GM12865 (cell line): ENCODE results near the gene DPP10.

Experiments used
- DNase-seq: peaks from one replicate; pipeline ENCODE4 v3.0.0; 2010; ENCODE audit warnings: low read depth
- H3K4me3 ChIP-seq: 2 replicates; pipeline ENCODE4 v1.5.1; 2011; ENCODE audit warnings: mild to moderate bottlenecking, low read depth, low read length, control low read depth
- TF ChIP-seq, protein P1 (sequence below): IDR thresholded peaks from 2 replicates; pipeline ENCODE4 v1.5.1; 2011; ENCODE audit warnings: low read length, control low read depth, low read depth, inconsistent platforms; ENCODE audit not compliant: insufficient read depth; ENCODE audit errors: missing control alignments

Gene DPP10

DNA sequence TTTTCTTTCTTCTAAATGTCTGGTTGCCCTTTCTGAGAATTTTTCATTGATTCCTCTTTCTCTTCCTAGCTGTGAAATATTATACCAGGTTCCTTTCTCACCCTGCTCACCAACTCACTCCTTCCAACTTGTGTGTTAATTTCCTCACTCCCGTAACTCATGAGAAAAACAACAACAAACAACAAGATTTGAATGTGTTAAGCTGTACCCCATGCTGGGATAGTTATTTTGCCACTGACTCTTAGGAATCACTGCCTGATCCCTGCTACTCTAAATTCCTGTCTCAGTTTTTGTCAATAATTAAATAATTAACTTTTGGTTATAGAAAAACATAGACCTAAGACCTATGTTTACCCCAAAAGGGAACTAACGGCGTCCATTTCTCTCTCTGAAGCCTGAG is 242.7 kb downstream of the DPP10 start:
- TF ChIP-seq, protein P1, sequence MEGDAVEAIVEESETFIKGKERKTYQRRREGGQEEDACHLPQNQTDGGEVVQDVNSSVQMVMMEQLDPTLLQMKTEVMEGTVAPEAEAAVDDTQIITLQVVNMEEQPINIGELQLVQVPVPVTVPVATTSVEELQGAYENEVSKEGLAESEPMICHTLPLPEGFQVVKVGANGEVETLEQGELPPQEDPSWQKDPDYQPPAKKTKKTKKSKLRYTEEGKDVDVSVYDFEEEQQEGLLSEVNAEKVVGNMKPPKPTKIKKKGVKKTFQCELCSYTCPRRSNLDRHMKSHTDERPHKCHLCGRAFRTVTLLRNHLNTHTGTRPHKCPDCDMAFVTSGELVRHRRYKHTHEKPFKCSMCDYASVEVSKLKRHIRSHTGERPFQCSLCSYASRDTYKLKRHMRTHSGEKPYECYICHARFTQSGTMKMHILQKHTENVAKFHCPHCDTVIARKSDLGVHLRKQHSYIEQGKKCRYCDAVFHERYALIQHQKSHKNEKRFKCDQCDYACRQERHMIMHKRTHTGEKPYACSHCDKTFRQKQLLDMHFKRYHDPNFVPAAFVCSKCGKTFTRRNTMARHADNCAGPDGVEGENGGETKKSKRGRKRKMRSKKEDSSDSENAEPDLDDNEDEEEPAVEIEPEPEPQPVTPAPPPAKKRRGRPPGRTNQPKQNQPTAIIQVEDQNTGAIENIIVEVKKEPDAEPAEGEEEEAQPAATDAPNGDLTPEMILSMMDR = no peak
- H3K4me3 ChIP-seq = no peak overlapping the region
- DNase-seq = no peak

DNA sequence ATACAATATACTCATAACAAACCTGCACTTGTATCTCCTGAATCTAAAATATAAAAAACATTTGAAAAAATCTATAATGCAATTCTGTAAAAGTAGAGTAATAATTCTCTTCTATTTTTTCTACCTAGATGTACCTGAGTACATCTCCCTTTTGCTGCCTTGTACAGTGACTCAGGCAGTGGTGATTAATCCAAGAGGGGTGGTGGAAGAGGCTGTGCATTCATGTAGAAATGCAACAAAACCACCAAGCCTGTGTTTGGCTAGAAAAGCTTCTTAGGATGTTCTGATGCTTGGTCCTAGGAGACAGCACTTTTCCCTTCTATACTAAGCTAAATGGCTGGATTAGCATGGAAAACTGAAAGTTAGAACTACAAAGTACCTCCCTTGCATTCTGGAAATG is 245.8 kb downstream of the DPP10 start:
- no peak for DNase-seq
- TF ChIP-seq, protein P1 = no peak
- H3K4me3 ChIP-seq = no peak overlapping the region

DNA sequence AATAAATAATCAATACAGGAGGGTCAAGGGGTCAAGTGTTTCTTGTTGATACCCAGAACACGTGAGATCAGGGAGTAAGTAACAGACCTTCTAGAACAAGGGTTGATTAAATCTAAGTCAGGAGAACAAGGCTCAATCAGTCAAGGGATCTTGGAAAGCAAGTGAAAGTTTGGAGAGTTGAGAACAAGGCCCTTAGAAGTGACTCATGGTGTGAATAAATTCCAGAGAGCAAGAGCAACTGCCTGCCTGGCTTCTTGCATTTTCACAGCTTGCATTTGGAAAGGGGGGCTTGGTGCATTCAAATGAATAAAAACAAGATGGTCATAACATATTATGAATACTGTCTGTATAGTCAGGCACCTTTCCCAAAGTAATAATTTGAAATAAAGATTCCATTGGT is 256.1 kb downstream of the DPP10 start:
- TF ChIP-seq, protein P1 = no peak
- no peak overlapping the region for H3K4me3 ChIP-seq
- no peak for DNase-seq

DNA sequence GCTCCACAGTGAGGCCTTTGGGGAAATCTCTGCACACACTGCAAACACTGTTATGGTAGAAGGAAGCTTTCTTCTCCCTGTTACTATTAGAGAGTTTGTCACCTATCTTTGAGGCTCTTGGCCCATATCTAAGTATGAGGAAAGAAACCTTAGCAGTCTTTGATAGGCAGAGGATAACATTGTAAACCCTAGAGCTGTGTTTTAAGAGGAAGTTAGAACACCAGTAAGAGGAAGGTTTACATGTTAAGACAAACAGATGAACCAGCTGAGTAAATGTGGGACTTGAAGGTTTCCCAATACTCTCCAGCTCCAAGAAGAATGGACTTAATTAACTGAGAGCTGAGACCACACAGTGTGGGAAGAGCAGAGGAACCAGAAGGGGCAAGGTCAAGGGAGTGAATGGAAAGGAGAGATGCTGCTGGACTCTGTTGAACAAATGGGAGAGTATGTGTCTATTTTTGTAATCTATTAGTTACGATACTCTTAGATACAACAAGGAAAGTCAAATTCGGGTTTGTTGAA is 257.0 kb downstream of the DPP10 start:
- TF ChIP-seq, protein P1 = no peak
- H3K4me3 ChIP-seq = no peak overlapping the region
- no peak for DNase-seq

DNA sequence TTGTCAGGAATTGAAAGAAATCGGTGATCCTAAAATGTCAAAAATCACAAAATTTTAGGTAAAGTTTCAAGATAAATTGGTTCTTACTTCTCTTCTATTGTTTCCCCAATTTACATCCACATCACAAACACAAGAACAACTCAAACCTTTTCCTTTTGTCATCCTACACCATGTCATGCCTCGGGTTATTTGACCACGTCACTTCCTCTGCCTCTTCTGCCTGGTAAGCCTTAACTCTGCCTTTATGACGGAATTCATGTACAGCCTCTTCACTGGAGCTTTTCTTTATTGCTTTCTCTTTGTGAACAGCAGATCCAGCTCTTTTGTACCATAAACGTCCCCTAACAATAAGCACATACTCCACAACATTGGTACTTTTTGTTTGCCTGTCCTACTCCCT is 258.0 kb downstream of the DPP10 start:
- DNase-seq = no peak
- TF ChIP-seq, protein P1 = no peak
- H3K4me3 ChIP-seq = no peak overlapping the region

DNA sequence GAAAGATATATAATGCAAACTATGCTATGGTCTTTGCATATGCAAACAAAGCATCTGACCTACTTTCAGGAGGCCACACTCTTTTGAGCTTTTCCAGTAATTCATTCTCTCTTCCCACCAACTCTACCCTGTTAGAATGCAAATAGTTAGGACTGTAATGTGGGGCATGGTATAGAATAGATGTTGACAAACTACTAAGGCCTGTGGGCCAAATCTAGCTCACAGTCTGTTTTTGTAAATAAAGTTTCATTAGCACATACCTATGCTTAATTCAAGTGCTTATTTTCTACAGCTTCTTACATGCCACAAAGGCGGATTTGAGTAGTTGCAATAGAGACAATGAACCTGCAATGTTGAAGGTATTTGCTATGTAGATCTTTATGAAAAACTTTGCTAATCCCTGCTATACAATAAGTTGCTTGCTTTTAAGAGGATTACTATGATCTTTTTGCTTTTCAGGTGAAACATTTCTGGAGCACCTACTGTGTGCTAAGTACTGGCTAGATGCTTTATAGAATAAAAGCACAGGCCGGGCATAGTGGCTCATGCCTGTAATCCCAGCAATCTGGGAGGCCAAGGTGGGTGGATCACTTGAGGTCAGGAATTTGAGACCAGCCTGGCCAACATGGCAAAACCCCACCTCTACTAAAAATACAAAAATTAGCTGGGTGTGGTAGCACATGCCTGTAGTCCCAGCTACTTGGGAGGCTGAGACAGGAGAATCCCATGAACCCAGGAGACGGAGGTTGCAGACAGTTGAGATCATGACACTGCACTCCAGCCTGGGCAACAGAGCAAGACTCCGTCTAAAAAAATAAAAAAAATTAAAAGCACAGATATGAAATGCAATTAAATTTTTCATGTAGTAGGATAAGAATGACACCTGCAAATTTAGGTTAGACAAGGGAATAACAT is 267.8 kb downstream of the DPP10 start:
- DNase-seq = no peak
- TF ChIP-seq, protein P1 = no peak
- H3K4me3 ChIP-seq = no peak overlapping the region

DNA sequence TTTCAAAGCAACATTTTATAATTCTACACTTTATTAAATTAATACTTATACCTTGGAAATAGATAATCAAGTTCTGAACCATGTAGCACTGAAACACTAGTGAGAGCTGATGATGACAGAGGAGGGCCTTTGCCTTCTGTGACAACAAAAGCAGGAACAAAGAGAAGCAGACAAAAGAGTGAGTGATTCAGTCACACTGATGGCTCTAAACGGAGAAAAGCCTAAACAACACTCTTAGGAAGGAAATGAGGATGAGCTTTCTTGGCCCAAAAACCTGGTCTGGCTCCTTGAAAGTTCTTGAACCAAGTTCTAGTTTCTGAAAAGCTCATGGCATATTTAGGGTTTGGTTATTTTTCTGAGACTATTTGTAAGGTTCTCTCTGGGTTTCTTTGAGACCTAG is 271.9 kb downstream of the DPP10 start:
- no peak overlapping the region for H3K4me3 ChIP-seq
- TF ChIP-seq, protein P1 = no peak
- DNase-seq = no peak
